Adipocyte (in vitro differentiated cells): Measurements from ENCODE around the gene TRMT1.
"Not testable (repeated sequence)": the region's sequence is repeated elsewhere in the genome, so short reads cannot be mapped to it uniquely, and the experiment has no call there.

ENCODE experiments used
- DNase-seq: peaks from one replicate; pipeline ENCODE4 v3.0.0-alpha.2; 2015; ENCODE audit warnings: low read depth
- H3K27me3 ChIP-seq: replicated peaks from 2 replicates; pipeline ENCODE4 v1.7.0; 2013; ENCODE audit warnings: mild to moderate bottlenecking, low read length, moderate library complexity; ENCODE audit not compliant: control insufficient read depth, insufficient read depth
- H3K36me3 ChIP-seq: 2 replicates; pipeline ENCODE4 v1.7.0; 2013; ENCODE audit warnings: low read length, mild to moderate bottlenecking, moderate library complexity; ENCODE audit not compliant: control insufficient read depth, insufficient read depth, severe bottlenecking
- H3K4me1 ChIP-seq: 2 replicates; pipeline ENCODE4 v1.7.0; 2013; ENCODE audit warnings: mild to moderate bottlenecking, low read length, moderate library complexity; ENCODE audit not compliant: control insufficient read depth, insufficient read depth
- H3K4me3 ChIP-seq: 2 replicates; pipeline ENCODE4 v1.7.0; 2013; ENCODE audit warnings: mild to moderate bottlenecking, low read length, moderate library complexity
- H3K9ac ChIP-seq: 2 replicates; pipeline ENCODE4 v1.7.0; 2013; ENCODE audit warnings: mild to moderate bottlenecking, low read length, moderate library complexity
- H3K9me3 ChIP-seq: 2 replicates; pipeline ENCODE4 v1.7.0; 2013; ENCODE audit warnings: mild to moderate bottlenecking, low read length, moderate library complexity; ENCODE audit not compliant: control insufficient read depth

TRMT1 gene

GRCh38 chr19:13116282-13117175 lies at the start of gene TRMT1:
TSS of gene TRMT1 (minus strand) at chr19:13116740. CDS start at chr19:13116399, 341 bp downstream.
- Histone ChIP-seq H3K4me1 (peaks cover 43% of the 10 kb centered on the region), H3K27me3 (no peaks in the 10 kb centered on the region), H3K4me3 (peak within 1 kb of the TSS; percentile 94), H3K36me3 (peaks cover 11% of the 10 kb centered on the region), H3K9ac (peak within 1 kb of the TSS; percentile 93), H3K9me3 (no peaks in the 10 kb centered on the region)
- DNase-seq: peak; percentile 95

GRCh38 chr19:13166151-13166550 lies 49.6 kb upstream of the TRMT1 start:
- not testable (repeated sequence) for H3K9ac ChIP-seq, H3K36me3 ChIP-seq, H3K27me3 ChIP-seq, H3K4me3 ChIP-seq, H3K9me3 ChIP-seq, DNase-seq
- peaks cover 55% of the 10 kb centered on the region for H3K4me1 ChIP-seq

GRCh38 chr19:13165162-13165997 lies 48.8 kb upstream of the TRMT1 start:
- no peaks in the 10 kb centered on the region for H3K9me3 ChIP-seq
- H3K27me3 ChIP-seq: no peaks in the 10 kb centered on the region
- peak overlapping the region; percentile 89 for H3K9ac ChIP-seq
- peaks cover 60% of the 10 kb centered on the region for H3K4me1 ChIP-seq
- no peak for DNase-seq
- H3K4me3 ChIP-seq: no peak overlapping the region
- H3K36me3 ChIP-seq: no peaks in the 10 kb centered on the region

- Histone ChIP-seq H3K27me3 (no peaks in the 10 kb centered on the region), H3K36me3 (no peaks in the 10 kb centered on the region), H3K4me3 (peak overlapping the region; percentile 64), H3K9ac (peak overlapping the region; percentile 89), H3K9me3 (no peaks in the 10 kb centered on the region), H3K4me1 (peaks cover 56% of the 10 kb centered on the region)
- DNase-seq: peak; percentile 48
Observed at GRCh38 chr19:13164343-13165161, 48.0 kb upstream of the TRMT1 start.

GRCh38 chr19:13163609-13164342 lies 47.2 kb upstream of the TRMT1 start:
- H3K9ac ChIP-seq: peak overlapping the region; percentile 89
- no peaks in the 10 kb centered on the region for H3K36me3 ChIP-seq
- peak overlapping the region; percentile 77 for H3K4me3 ChIP-seq
- H3K27me3 ChIP-seq: no peaks in the 10 kb centered on the region
- no peaks in the 10 kb centered on the region for H3K9me3 ChIP-seq
- DNase-seq: peak; percentile 84
- H3K4me1 ChIP-seq: peaks cover 52% of the 10 kb centered on the region

GRCh38 chr19:13162724-13163608 lies 46.4 kb upstream of the TRMT1 start:
- Histone ChIP-seq H3K9ac (peak overlapping the region; percentile 89), H3K36me3 (no peaks in the 10 kb centered on the region), H3K4me3 (peak overlapping the region; percentile 77), H3K9me3 (no peaks in the 10 kb centered on the region), H3K27me3 (no peaks in the 10 kb centered on the region), H3K4me1 (peaks cover 47% of the 10 kb centered on the region)
- peak; percentile 99 for DNase-seq

- Histone ChIP-seq H3K9me3 (no peaks in the 10 kb centered on the region), H3K4me1 (peaks cover 43% of the 10 kb centered on the region), H3K4me3 (no peak overlapping the region), H3K27me3 (no peaks in the 10 kb centered on the region), H3K36me3 (no peaks in the 10 kb centered on the region), H3K9ac (no peak overlapping the region)
- peak; percentile 45 for DNase-seq
Observed at GRCh38 chr19:13160557-13160956, 44.0 kb upstream of the TRMT1 start.

- Histone ChIP-seq H3K4me1 (peaks cover 41% of the 10 kb centered on the region), H3K4me3 (no peak overlapping the region)
- DNase-seq: no peak
Observed at GRCh38 chr19:13159713-13160112, 43.2 kb upstream of the TRMT1 start.

GRCh38 chr19:13155472-13156359 lies 39.2 kb upstream of the TRMT1 start:
- H3K4me1 ChIP-seq: peaks cover 25% of the 10 kb centered on the region
- no peaks in the 10 kb centered on the region for H3K36me3 ChIP-seq
- H3K27me3 ChIP-seq: no peaks in the 10 kb centered on the region
- H3K9me3 ChIP-seq: no peaks in the 10 kb centered on the region
- peak overlapping the region; percentile 95 for H3K9ac ChIP-seq
- peak overlapping the region; percentile 88 for H3K4me3 ChIP-seq
- peak; percentile 80 for DNase-seq

More at GRCh38 chr19:13159713-13160112, 43.2 kb upstream of the TRMT1 start:
- H3K36me3 ChIP-seq: no peaks in the 10 kb centered on the region
- H3K9me3 ChIP-seq: no peaks in the 10 kb centered on the region
- H3K9ac ChIP-seq: no peak overlapping the region
- no peaks in the 10 kb centered on the region for H3K27me3 ChIP-seq
